NCI-H2029 treated with DMSO at 0.1 percent for 48 hours (cell line): ENCODE data around the gene USP46.

Experiments
- DNase-seq: peaks from one replicate; lab custom pipeline; 2025; lab: John Stamatoyannopoulos, UW

Gene USP46, protein sequence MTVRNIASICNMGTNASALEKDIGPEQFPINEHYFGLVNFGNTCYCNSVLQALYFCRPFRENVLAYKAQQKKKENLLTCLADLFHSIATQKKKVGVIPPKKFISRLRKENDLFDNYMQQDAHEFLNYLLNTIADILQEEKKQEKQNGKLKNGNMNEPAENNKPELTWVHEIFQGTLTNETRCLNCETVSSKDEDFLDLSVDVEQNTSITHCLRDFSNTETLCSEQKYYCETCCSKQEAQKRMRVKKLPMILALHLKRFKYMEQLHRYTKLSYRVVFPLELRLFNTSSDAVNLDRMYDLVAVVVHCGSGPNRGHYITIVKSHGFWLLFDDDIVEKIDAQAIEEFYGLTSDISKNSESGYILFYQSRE

GRCh38 chr4:52659001-52659721 lies at the start of gene USP46:
USP46 (minus strand) TSS chr4:52659301; CDS start chr4:52659150, 151 bp downstream.
- no peak for DNase-seq

GRCh38 chr4:52704661-52705060 lies 45.6 kb upstream of the USP46 start:
- no peak for DNase-seq

DNA sequence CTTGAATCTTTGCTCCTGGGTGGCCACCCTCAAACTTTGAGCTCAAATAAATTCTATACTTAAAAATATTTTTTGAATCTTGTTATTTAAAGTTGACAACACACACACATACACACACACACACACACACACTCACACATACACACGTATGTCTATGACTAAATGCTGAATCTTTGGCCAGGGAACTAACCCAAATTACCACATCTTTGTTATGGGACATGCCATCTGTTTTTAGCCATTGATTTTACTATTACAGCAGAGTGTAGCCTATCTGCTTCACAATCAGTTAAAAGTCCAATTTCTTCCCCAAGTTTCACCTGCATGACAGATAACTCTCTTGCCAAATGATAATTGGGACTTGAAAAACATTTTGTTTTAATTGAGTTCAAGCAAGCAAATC lies 45.0 kb upstream of the USP46 start:
- no peak for DNase-seq

- DNase-seq: no peak
These were observed 42.1 kb upstream of the USP46 start for GRCh38 chr4:52701207-52701606.

GRCh38 chr4:52694936-52695335 lies 35.8 kb upstream of the USP46 start:
- no peak for DNase-seq

DNA sequence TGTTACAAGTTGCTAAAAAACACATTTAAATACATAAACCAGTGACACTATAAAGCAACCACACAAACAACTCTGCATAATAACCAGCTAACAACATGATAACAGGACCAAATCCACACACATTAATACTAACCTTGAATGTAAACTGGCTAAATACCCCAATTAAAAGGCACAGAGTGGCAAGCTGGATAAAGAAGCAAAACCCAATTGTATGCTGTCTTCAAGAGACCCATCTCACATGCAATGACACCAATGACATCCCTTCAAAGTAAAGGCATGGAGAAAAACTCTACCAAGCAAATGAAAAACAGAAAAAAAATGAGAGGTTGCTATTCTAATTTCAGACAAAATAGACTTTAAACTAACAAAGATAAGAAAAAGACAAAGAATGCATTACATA lies 34.4 kb upstream of the USP46 start:
- DNase-seq: no peak

DNA sequence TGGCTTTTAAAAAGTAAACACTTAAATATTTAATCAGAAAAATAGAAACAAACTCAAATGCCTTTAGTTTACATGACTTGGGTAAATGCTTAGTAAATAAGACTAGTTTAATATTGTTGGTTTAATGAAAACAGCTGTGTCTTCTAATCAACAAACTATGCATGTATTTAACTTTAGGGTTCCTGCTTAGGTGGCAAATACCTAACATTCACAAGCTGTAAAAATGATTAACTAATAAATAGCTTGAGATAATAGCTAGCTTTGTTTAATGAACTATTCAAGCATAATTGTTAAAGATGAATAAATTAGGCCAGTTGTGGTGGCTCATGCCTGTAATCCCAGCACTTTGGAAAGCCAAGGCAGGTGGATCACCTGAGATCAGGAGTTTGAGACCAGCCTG lies 30.0 kb upstream of the USP46 start:
- DNase-seq: no peak

GRCh38 chr4:52687696-52688095 lies 28.6 kb upstream of the USP46 start:
- no peak for DNase-seq

DNA sequence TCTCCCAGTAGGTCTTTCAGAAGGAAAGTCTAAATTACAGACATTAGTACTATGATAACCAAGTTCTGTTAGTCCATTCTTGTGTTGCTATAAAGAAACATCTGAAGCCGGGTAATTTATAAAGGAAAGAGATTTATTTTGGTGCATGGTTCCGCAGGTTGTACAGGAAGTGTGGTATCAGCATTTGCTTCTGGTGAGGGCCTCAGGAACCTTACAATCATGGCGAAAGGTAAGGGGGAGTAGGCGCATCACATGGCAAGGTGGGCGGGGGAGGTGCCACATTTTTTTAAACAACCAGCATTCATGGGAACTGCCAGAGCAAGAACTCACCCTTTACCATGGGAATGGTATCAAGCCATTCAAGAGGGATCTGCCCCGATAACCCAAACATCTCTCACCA lies 26.2 kb upstream of the USP46 start:
- no peak for DNase-seq

DNA sequence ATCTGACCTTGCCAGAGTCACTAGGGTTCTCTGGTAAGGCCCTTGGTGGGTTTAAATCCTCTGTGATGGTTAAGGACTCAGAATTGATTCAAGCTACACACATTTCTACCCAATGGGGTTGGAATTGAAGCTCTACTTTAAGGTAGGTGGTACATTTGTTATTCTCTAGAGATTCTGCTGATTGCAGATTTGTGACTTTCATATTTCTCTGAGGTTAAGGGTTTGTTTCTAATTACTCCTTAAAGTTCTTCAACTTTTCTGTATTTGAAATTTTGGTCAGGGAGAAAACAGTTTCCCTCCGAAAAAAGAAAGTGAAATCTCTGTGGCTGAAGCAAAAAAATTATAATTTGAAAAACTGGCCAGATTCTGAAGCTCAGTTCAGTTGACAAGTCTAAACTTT lies 25.8 kb upstream of the USP46 start:
- DNase-seq: no peak

GRCh38 chr4:52680381-52680780 lies 21.3 kb upstream of the USP46 start:
- no peak for DNase-seq

DNA sequence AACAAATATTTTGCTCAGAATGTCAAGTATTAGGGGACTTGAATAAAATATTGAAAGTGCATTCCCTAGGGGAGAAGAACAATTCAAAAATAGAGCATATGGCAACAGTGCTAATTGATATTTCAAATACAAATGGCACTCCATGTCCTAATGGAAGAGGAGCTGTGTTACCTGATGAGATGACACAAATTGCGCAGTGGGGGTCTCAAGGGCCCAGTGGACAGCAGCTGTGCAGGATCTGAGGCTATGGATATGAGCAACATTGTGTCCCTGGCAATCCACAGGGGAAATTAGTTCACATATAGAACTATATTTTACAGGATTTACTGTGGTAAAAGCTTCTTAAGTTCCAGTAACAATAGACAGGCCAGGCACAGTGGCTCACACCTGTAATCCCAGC lies 17.4 kb upstream of the USP46 start:
- DNase-seq: no peak

DNA sequence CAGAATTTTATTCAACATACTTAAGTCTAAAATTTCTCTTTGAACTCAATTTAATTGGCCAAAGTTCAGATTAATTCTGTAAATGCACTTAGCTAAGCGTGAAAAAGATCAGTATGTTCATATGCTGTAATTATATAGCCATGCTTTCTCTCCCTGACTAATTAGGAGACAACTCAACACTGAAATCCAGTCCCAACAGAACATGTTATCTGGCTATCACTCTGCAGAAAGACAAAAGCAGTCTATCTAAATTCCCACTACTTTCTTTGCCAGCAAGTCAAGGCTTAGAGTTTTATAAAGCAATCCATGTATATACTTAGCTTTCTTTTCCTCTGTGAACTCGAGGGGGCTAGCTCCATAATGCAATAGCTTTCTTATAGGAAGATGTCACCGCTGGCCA lies 16.0 kb upstream of the USP46 start:
- no peak for DNase-seq

DNA sequence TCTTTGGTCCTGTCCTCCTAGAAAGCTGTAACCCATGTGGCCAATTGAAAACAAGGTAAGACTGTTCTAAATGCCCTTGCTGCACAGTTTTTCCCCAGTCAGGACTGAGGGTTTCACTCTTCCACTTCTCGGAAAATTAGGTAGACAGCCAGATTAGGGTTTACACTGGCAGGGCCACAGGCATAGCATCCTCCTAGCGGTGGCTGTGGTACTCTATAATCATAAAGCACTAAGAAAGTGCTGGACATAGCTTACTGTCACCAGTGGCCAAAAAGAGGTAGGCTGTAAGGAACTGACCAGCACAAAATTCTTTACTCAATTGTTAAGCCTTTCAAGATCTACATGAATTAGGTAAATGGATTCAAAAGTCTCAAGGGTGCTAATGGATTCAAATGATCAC lies 11.6 kb upstream of the USP46 start:
- no peak for DNase-seq

DNA sequence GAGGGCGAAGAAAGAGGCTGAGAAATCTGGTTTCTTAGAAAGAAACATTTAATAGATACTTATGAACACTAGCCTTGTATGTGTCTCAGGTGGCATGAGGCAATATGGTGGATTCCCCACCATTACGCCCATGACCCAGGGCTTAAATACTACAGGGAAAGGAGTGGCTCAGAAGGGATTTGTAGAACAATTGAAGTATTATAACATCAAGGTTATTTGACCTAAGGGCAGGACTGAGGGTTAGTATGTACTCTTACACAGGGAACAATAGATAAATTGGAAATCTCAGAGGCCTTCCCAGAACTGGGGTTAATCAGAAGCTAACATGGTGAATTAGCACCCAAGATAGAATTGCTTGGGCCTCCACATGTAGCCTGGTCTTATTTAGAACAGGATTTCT lies 11.0 kb upstream of the USP46 start:
- no peak for DNase-seq

GRCh38 chr4:52665592-52665991 lies 6.5 kb upstream of the USP46 start:
- no peak for DNase-seq

DNA sequence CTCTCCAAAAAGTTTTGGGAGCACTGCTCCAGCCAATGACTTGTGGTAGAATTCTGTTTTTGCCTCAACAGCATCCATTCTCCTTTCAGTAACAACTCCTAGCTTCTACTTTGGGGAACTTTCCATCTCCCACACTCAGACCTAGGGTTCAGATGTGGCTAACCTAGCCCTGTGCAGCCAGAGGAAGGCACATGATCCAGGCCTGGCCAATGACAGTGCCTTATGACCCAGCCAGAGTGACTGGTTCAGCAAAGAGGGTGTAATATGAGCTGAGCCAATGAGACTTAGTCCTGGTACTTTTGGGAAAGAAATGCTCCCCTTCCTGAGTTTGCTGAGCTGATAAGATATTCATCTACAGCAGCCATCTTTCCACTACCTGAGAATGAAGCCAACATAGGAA lies 5.4 kb upstream of the USP46 start:
- DNase-seq: no peak

DNA sequence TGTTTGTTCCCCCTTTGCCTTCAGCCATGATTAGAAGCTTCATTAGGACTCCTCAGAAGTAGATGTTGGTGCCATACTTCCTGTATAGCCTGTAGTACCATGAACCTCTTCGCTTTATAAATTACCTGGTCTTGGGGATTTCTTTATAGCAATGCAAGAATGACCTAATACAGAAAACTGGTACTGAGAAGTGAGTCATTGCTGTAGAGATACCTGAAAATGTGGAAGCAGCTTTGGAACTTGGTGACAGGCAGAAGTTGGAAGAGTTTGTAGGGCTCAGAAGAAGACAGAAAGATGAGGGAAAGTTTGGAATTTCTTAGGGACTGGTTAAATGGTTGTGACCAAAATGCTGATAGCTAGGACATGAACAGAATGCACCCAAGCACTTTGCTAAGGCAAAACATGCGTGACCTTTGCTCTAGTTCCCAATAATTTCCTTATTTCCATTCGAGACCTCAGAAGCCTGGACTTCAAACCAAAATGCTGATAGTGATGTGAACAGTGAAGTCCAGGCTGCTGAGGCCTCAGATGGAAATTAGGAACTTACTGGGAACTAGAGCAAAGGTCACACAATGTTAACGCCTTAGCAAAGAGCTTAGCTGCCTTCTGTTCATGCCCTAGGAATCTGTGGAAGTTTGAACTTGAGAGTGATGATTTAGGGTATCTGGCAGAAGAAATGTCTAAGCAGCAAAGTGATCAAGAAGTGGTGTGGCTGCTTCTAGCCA lies 3.0 kb upstream of the USP46 start:
- no peak for DNase-seq

GRCh38 chr4:52660643-52661042 lies 1.5 kb upstream of the USP46 start:
- no peak for DNase-seq

DNA sequence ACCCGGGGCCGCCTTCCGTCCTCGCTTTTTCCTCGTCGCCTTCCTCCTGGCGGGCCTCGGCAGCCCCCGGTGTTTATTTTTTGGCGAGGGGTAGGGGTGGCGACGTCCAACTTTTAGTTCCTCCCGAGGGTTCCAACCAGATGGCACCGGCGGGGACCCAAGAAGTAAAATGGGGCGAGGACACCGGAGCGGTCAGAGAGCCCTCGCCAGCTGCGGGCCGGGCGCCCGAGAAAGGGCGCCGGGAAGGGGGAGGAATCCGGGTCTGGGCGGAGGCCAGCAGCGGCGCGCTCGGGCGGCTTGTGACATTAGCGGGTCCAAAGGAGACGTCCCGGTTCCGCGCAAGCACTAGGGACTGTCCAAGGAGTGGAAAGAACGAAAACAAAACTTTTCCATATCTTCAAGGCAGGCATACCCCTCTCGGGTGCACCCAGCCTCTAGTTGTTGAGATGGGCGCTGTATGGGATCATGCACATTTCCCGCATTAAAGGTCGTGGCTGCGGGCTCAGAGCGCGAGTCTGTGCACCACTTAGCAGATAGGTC lies 691 bp upstream of the USP46 start:
- no peak for DNase-seq

- no peak for DNase-seq
These were observed 480 bp downstream of the USP46 start for GRCh38 chr4:52658641-52659000.

DNA sequence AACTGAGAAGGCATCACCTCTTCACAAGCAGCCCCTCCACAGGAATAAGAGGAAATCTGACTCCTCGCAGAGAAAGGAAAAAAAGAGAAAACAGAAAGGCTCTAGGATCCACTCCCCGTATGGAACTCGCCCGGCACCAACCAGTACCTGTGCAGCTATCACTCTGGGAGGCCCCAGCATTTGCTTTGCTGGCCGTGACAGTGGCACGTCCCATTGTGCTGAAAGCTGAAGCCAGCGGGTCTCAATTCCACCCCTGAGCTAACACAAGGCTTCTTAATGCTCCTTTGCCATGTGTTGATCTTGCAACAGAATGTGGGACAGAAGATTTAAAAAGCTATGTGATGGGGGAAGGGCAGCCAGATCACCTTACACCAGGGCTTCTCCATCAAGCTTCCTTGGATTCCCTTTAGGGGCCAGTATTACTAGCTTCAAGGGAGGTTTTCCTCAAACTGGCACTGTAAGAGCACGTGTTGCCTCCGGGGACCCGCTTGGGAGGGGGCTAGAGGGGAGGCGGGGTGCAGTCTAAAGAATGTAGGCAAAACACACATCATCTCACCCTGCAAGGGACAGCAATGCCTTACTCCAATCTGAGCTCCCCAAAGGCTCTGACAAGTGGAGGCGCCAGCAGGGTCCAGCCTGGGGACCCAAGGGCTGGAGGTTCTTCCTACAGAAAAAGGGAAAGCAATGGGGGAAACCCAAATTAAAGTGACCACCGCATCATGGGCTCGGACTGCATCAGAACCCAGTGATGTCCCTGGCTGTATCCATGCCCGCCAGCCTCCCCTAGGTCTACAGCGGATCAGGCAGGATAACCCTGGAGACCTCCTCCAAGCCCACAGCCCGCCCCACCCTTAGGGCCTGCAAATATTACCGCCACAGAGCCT lies 1.2 kb downstream of the USP46 start:
- DNase-seq: no peak
